HG03571 (cell line): ENCODE results near the gene RXRG.

ENCODE experiments used
- ATAC-seq: cut with Tn5 transposase; IDR thresholded peaks from one replicate; pipeline ENCODE4 v1.9.1; 2021; ENCODE audit not compliant: unreplicated experiment

RXRG gene

DNA sequence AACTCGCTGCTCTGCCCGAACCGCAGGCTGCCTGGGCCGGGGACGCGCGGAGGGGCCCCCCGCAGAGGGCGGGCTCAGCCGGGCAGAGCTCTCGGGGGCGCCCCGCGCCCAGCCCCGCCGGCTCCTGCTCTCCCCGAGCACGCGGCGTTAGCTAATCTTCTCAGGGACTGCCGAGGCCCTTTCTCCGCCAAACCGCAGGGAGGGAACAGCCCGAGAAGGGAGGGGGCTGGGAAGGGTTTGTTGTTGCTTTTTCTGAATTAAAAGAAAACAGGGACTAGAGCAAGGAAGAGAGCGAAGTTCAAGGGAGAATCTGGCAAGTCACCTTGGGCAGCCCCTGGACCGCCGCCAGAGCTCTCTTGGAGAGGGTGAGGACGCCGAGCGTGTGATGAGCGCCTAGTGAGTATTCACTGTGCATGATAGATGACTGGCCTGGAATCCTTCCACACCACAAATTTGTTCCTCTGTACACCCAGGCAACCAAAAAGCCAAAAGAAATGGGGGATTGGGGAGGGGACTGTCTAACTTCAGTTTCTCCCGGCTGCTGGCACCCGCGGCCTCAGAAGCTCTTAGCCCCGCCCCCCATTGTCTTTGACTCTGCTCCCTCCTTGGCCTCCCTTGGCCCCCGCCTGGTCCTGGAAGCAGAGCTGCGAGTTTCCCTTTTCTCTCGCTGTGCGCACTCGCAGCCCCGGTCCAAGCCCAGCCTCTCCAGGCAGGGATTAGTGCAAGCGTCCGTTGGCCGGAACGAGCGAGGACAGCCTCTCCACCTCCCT is 68.7 kb downstream of the RXRG start:
- no peak for ATAC-seq

- ATAC-seq = no peak
Measured at GRCh38 chr1:165375623-165376022, 69.3 kb downstream of the RXRG start.

- no peak for ATAC-seq
Measured at GRCh38 chr1:165371588-165372225, 73.2 kb downstream of the RXRG start.

GRCh38 chr1:165369255-165369848 is 75.6 kb downstream of the RXRG start:
- no peak for ATAC-seq

DNA sequence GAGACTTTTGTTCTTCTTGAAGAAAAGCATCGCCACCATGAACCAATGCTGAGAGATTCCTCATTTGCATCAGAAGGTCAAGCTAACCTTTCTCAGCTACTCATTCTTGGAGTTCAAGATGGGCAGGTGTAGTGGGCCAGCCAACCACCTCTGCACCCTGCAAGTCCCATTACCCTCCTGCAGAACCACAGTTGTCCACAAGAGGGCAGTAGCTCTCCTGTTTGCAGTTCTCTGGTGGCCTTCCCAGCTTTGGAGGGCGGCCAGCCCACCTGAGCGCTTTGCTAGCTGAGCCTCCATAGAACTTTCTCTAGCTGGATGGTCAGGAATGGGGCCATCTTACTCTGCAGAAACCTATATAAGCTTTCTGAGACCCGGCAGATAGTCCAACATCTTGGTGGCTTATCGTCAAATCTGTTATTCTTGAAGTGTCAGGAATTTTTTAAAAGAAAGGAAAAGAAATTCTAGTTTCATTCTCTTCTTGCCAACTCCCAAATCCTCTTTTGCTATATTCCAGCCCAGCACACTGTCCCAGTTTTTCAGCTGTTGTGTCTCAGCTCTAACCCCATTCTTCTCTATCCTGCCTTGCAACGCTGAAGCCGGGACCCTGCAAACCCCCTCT is 77.4 kb downstream of the RXRG start:
- ATAC-seq = peak; percentile 85

- ATAC-seq = no peak
Measured at GRCh38 chr1:165365341-165365740, 79.6 kb downstream of the RXRG start.

DNA sequence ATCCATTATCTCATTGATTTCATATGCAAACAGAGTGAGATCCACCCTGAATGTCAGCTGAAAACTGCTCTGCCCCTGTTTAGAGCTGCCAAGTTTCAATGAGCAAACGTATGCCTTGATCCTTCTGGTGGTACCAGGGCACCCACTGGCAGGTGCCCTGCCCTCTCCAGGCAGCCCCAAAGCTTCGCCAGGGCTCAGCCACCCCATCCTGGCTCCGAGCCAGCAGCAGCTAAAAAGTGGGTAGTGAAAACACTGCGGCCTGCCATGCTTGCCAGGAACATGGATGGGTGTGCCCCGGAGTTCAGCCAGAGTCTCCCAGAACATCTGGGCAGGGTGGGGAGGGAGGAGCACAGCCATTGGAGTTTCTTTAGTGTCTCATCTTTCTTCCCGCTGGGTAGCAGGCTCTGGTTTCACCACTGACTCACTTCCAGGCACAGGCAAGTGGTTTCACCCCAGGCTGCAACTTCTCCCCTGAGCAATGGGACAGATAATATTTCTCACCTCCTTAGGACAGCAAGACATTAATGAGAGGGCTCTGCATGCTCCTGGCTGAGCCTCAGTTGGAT is 80.3 kb downstream of the RXRG start:
- ATAC-seq = no peak

DNA sequence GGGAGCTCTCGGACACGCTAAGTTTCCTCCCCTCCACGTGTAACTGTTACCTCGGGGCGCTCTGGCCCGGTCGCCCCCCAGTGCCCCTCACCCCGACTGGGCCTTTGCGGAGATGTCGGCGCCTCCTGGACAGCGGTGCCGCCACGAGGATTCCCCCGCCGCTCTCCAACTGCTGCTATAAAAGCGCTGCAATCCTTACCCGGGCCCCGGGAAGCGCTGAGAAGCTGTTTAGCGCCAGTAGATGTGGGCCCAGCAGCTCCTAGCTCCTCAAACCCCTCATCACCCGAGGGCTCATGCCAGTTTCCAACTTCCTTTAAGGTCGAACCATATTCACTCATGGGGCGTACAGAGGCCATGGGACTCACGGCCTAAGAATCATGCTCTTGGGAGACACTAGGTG is 88.0 kb downstream of the RXRG start:
- ATAC-seq = no peak

DNA sequence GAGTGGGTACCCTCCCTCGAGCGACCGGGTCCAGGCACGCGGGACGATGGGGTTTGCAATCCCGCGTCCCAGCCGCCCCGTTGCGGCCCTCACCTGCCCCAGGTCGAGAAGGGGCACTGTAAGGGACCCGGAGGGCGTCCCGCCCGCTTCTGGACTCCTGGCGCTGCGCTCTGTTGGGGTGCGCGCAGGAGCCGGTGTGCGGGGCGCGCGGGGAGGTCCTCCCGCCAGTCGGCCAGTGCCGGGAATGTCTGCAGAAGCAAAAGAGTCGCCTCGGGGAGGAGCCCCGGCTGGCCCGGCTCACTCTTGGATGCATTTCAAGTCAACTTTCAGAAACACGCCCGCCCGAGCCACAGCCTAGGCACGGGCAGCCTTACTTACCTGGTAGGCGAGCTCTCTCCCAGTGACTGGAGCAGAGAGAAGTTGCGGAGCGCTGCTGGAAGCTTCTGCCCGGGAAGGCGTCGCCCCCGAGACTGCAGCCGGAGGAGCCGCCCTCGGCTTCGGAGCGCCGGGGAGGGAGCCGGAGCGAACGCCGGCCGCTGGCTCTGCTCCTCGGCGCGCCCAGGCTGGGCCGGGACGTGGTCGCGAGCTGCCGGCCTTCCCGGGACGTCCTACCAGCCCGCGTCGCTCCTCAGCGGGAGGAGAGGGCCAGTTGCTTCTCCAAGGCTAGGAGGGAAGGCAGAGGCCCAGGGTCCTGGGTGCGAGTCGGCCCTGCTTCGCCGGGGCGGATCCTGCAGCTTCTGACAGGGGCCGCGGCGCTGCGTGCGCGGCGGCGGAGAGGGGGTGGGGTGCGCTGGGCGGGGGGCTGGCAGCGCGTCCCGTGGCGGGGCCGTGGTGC is 88.7 kb downstream of the RXRG start, which contains the start of gene LMX1A:
Gene LMX1A (minus strand): TSS at position 739 of the 835 bp plus-strand sequence. CDS start 1,156 bp downstream, outside the sequence.
- ATAC-seq = no peak

GRCh38 chr1:165355139-165355976 is 89.6 kb downstream of the RXRG start:
- no peak for ATAC-seq

- ATAC-seq = no peak
Measured at GRCh38 chr1:165354739-165355138, 90.2 kb downstream of the RXRG start.

GRCh38 chr1:165353731-165354671 is 90.9 kb downstream of the RXRG start:
- ATAC-seq = no peak

DNA sequence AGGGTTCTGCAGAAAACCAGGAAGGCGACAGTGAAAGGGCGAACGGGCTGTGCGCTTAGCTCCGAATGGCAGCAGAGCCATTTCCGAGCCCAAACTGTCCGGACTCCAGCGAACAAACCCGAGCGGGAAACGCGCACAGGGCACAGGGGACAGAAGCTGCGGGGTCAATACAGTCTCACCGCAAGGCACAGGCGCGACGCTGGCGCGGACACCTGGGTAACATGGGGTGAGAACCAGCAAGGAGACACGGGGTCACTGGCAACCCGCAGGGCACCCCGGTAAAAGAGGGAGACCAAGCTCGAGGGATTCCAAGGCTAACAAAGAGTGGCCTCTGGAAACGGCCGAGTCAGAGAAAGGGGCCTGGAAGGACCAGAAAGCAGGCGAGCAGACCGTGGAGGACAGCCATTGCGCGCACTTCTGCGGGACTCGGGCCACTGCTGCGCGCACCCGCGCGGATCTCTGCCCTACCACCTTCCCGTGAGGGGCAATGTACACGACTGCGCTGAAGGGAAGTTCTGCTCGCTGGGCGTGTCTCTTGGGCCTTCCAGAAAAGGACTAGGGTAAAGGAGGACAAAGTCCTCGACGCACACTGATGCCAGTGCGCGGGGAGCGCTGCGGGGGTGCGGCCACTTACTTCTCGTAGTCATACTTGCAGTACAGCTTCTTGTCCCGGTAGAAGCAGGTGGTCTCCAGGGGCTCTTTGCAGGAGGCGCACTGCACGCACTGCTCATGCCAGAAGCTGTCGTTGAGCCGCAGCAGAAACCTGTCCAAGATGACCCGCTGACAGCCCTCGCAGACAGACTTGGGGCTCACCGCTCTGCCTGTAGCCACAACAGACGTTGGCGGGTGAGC is 92.3 kb downstream of the RXRG start:
- ATAC-seq = no peak

DNA sequence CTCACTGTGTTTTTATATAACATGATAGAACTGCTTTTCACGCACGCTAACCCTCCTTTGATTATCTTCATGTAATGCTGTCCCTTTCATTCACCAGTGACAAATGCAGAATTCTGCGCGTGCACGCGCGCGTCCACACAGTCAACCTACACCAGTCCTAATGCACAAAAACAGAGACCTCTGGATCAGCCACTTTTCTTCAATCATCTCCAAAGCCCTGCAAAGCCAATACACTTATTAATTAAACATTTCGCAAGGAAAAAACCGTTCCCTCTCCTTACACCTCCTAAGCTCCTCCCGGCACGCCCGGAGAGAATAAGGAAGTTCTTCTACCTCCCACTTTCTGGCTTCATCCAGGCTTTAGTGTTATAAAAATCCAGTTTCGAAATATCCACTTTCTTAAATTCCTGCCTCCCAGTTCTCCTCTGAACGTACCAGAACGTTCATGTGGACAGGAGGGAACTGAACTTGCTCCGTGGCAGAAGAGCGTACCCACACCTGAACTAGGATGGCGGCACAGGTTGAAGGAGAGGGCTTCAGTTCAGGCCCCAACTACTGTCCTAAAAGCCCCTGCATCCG is 93.0 kb downstream of the RXRG start:
- ATAC-seq = no peak
